MG63 (cell line): Measurements from ENCODE around the gene SLC5A5. TPM values are rescaled to one million over a fixed set of nuclear protein-coding genes. Genes with fewer than 3 reads are reported as not detected.

Source experiments
- DNase-seq: peaks from one replicate; pipeline ENCODE4 v3.0.0-alpha.2; 2020
- H3K27me3 ChIP-seq: fragments of 250-450 bp; sonication (Bioruptor Pico); 2 replicates; pipeline ENCODE4 v1.5.1; 2020; ENCODE audit warnings: mild to moderate bottlenecking, moderate library complexity
- H3K36me3 ChIP-seq: fragments of 250-450 bp; sonication (Bioruptor Pico); 2 replicates; pipeline ENCODE4 v1.5.1; 2020; ENCODE audit warnings: mild to moderate bottlenecking, moderate library complexity
- H3K4me3 ChIP-seq: fragments of 250-450 bp; sonication (Bioruptor Pico); 2 replicates; pipeline ENCODE4 v1.5.1; 2020; ENCODE audit warnings: mild to moderate bottlenecking, moderate library complexity
- H3K9me3 ChIP-seq: fragments of 250-450 bp; sonication (Bioruptor Pico); 2 replicates; pipeline ENCODE4 v1.5.1; 2020; ENCODE audit warnings: mild to moderate bottlenecking, moderate library complexity
- total RNA-seq: library from RNA; depleted of rRNA; stranded (reverse); fragments of >200 nt; shearing (Covaris generic); gene quantifications from 2 replicates; pipeline ENCODE4 v1.2.3, GENCODE V29; 2014; ENCODE audit warnings: low replicate concordance; rRNA removed

Gene SLC5A5
- total RNA-seq, 1 experiment from 2014 or later, result not detected

DNA sequence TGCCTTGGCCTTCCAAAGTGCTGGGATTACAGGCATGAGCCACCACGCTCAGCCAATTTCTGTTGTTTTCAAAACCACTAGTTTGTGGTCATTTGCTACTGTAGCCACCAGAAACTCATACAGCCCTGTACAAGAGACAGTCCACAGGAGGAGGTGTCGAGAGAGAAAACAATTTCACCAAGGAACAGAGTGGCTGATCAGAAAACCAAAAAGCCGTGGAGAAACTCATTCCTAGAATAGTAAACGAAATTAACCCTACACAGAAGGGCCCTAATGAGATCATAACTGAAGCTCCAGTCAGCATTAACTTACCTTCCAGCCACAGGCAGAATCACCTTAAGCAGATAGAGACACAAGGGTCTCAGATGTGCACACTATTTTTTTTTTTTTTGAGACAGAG is 57.3 kb downstream of the SLC5A5 start:
- H3K9me3 ChIP-seq, result no peaks in the 10 kb centered on the region
- no peaks in the 10 kb centered on the region for H3K27me3 ChIP-seq
- no peak for DNase-seq
- H3K36me3 ChIP-seq, result no peaks in the 10 kb centered on the region
- H3K4me3 ChIP-seq, result no peak overlapping the region

DNA sequence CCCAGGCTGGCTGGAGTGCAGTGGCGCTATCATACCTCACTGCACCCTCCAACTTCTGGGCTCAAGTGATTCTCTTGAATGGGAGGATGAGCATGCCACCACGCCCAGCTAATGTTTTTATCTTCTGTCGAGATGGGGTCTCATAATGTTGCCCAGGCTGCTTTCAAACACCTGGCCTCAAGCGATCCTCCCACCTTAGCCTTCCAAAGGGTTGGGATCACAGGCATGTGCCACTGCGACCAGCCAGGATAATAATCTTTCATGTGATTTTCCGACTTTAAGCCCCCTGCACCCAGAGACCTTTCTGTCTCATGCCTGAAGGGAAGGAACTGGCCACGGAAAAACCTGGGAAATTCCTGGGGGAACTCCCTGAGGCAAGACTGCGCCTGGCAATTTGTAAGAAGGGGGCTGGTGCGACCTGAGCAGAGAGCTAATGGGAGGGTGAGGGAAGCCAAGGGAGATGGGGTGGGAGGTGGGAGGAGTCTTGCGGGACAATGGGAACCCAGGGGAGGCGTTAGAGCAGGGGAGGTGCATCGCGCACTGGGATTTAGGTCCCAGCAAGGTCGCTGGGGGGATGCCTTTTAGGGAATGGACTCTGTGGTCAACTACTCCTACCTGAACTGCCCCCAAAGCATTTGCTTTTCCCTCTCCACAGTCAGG is 59.9 kb downstream of the SLC5A5 start:
- H3K36me3 ChIP-seq, result peaks cover 10% of the 10 kb centered on the region
- no peak overlapping the region for H3K4me3 ChIP-seq
- H3K9me3 ChIP-seq, result no peaks in the 10 kb centered on the region
- no peaks in the 10 kb centered on the region for H3K27me3 ChIP-seq
- no peak for DNase-seq

DNA sequence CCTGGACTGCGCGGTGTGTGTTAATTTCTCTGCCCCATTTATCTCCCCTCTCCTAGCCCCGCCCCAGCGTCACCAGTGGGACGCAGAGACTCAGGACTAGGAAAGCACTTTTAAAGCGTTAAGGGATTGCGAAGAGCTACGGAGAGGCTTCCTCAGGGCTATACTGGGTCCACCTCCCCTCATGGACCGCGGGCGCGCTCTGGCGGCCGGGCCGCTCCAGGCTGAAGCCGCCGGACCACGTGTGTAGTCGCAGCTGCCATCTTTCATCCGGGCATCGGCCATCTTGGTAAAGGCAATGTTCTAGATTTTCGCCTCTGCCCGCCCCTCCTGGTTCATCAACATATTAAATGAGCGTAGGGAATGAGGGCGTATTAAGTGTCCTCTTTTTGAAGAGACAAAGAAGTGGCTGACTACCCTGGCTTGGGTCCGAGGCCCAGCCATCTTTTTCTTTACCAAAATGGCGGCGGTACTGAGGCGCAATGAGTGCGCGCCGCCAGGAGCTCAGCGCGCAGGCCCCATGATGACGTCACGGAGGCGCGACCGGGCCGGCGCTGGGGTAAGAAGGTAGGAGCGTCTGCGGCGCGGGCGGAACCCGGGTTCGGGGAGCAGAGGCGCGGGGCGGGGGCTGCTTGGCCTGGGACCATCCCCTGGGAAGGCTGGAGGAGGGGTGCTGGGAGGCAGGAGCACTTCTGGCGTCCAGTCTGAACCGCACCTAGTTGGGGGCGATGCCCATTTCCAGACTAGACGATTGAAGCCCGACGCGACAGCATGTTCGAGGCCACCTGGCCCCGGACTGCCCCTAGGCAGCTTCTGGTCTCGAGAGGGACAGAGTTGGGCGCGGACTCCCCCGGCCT is 61.0 kb downstream of the SLC5A5 start, which contains the start of gene CCDC124:
Gene CCDC124 (plus strand): TSS at position 531 of the 854 bp plus-strand sequence. CDS start 3,406 bp downstream, outside the sequence.
- H3K36me3 ChIP-seq, result peaks cover 17% of the 10 kb centered on the region
- H3K27me3 ChIP-seq, result no peaks in the 10 kb centered on the region
- no peaks in the 10 kb centered on the region for H3K9me3 ChIP-seq
- DNase-seq, result peak; percentile 92
- peak within 1 kb of the TSS; percentile 93 for H3K4me3 ChIP-seq

DNA sequence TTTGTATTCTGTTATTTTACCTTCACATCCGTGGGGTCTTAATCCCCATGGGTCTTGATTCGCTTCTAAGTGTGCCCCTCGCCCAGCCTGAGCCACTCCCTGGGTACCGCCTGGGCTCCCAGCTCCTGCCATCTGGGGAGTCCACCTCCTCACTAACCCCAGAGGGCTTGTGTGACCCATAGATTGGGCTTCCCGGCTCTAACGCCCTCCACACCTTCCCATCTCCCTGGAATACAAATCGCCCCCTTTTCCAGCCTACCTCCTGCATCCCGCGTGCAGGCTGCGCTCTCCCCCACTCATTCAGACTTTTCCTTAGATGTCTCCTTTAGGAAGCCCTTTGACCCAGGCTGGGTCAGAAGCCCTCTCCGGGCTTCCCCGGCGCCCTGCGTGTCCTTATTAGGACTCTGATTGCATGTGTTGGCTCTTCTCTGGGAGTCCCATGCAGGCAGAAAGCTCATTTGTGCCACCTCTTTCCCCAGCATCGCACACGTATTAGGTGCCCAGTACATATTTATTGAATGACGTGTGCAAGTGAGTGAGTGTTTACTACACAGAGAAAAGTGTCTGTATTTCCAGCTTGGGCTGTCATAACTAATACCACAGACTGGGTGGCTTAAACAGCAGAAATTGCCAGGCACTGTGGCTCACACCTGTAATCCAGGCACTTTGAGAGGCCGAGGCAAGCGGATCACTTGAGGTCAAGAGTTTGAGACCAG is 61.8 kb downstream of the SLC5A5 start:
- H3K4me3 ChIP-seq, result peak overlapping the region; percentile 93
- no peaks in the 10 kb centered on the region for H3K27me3 ChIP-seq
- no peaks in the 10 kb centered on the region for H3K9me3 ChIP-seq
- H3K36me3 ChIP-seq, result peaks cover 20% of the 10 kb centered on the region
- peak; percentile 33 for DNase-seq

DNA sequence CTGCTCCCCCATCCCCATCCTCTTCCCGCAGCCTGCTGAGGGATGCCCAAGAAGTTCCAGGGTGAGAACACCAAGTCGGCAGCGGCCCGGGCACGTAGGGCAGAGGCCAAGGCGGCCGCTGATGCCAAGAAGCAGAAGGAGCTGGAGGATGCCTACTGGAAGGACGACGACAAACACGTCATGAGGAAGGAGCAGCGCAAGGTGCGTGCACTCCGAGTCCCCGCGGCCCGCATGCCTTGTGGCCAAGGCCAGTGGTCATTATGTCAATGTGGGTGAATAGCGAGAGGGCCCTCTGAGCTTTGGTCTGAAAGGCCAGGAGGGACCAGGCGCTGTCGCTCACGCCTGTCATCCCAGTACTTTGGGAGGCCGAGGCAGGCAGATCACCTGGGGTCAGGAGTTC is 64.6 kb downstream of the SLC5A5 start:
- H3K36me3 ChIP-seq, result peaks cover 38% of the 10 kb centered on the region
- DNase-seq, result no peak
- no peaks in the 10 kb centered on the region for H3K9me3 ChIP-seq
- no peak overlapping the region for H3K4me3 ChIP-seq
- no peaks in the 10 kb centered on the region for H3K27me3 ChIP-seq

DNA sequence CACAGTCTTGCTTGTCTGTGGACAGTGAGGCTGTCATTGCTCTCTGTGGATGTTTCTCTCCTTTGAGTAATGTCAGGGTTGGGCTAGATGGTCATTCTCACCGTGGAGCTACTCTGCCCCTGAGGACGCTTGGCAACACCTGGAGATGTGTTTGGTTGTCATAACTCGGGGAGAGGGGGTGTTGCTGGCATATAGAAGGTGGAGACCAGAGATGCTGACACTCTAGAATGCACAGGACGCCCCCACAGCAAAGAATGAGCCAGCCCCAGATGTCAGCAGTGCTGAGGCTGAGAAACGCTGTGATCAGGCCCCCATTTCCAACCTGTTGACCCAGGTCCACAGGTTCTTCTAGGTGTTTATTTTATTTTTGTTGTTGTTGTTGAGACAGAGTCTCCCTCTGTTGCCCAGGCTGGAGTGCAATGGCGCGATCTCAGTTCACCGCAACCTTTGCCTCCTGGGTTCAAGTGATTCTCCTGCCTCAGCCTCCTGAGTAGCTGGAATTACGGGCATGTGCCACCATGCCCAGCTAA is 65.7 kb downstream of the SLC5A5 start:
- DNase-seq, result no peak
- Histone ChIP-seq H3K9me3 (no peaks in the 10 kb centered on the region), H3K36me3 (peaks cover 38% of the 10 kb centered on the region), H3K27me3 (no peaks in the 10 kb centered on the region), H3K4me3 (no peak overlapping the region)

DNA sequence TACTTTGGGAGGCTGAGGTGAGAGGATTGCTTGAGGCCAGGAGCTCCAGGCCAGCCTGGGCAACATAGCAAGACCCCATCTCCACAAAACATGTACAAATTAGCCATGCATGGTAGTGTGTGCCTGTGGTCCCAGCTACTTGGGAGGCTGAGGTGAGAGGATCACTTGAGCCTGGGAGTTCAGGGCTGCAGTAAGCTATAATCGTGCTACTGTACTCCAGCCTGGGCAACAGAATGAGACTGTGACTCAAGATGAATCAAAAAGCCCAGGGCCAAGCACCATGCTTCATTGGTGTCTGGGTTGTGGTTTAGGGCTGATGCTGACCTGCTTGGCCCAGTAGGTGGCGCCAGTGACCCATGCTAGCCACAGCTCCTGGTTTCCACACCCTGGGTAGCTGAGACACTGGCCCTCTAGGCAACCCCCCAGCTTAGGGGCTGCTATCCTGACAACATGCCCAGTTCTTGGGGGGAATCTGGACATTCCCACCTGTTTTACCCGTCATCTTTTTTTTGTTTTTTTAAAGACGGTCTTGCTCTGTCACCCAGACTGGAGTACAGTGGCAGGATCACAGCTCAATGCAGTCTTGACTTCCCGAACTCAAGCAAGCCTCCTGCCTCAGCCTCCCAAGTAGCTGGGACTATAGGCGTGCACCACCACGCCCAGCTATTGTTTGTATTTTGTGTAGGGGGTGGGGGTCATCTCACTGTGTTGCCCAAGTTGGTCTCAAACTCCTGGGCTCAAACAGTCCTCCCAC is 66.5 kb downstream of the SLC5A5 start:
- DNase-seq, result peak; percentile 88
- H3K27me3 ChIP-seq, result no peaks in the 10 kb centered on the region
- H3K36me3 ChIP-seq, result peaks cover 38% of the 10 kb centered on the region
- H3K9me3 ChIP-seq, result no peaks in the 10 kb centered on the region
- H3K4me3 ChIP-seq, result no peak overlapping the region

DNA sequence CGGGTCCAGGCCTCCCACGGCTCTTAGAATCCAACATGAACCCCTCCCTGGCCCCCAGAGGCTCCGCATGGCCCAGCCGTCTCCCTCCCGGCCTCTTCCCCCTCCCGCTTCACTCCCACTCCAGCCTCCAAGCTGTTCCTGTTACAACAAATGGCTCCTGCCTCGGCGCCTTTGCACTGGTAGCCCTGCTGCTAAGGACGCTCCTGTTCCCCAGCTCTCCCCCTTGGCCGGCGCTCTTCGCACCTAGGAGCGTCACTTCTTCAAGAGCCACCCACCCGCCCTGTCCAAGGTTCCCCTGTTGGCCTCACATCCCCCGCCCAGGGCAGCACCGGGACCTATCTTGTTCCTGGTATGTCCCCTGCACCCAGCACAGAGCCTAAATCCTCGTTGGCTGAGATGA is 70.4 kb downstream of the SLC5A5 start:
- Histone ChIP-seq H3K27me3 (no peaks in the 10 kb centered on the region), H3K4me3 (no peak overlapping the region), H3K9me3 (no peaks in the 10 kb centered on the region), H3K36me3 (peaks cover 33% of the 10 kb centered on the region)
- no peak for DNase-seq

DNA sequence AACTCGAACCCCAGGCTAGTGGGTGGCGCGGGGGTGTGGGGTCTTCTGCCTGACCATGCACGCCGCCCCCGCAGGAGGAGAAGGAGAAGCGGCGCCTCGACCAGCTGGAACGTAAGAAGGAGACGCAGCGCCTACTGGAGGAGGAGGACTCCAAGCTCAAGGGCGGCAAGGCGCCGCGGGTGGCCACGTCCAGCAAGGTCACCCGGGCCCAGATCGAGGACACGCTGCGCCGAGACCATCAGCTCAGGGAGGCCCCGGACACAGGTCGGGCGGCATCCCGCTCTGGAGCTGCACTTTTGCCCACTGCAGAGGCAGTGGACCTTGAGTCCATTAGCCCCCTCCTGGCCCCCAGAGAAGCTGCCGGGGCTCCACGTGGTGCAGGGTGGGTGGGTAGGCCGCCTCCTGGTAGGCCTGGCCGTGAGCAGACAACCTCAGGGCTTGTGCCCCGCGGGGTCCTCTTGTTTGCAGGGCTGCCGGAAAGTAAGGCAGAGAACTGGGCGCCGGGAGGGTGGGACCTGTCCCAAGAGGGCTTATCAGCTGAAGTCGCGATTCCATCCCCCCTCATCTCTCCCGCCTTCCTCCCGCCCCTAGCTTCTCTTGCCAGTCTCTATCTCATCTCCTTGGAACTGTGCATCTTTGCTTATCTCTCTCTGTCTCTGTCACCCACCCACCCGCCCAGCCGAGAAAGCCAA is 71.0 kb downstream of the SLC5A5 start:
- no peak for DNase-seq
- H3K36me3 ChIP-seq, result peaks cover 28% of the 10 kb centered on the region
- no peaks in the 10 kb centered on the region for H3K9me3 ChIP-seq
- no peak overlapping the region for H3K4me3 ChIP-seq
- no peaks in the 10 kb centered on the region for H3K27me3 ChIP-seq

DNA sequence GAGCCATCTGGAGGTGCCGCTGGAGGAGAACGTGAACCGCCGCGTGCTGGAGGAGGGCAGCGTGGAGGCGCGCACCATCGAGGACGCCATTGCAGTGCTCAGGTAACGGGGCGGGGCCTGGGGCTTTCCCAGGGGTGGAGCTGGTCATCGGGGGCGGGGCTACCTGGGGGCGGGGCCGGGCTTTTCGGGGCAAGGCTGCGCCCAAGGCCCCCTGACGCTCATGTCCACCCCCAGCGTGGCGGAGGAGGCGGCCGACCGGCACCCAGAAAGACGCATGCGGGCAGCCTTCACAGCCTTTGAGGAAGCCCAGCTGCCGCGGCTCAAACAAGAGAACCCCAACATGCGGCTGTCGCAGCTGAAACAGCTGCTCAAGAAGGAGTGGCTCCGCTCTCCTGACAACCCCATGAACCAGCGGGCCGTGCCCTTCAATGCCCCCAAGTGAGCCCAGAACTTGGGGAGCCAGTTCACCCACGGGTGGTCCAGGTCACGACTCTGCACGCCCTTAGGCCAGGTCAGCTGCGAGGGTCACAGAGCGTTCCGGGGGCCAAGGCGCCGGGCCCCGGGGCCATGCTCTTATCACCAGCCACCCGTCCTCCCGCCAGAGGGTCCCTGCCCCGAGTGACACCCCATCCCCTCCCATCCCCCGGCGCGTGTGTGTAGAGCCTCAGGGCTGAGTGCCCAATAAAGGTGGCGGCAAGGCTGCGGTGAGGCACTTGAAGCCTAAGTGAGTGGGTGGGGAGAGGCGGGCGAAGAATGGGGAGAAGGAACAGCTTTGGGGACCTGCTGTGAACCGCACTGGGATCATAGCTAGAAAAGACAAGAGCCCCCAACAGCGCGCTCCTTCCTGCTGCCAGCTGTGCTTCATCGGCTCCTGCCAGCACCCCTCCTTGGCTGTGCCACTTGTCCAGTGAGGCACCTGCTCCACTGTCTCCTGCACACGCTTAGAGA is 71.8 kb downstream of the SLC5A5 start:
- peaks cover 25% of the 10 kb centered on the region for H3K36me3 ChIP-seq
- no peak overlapping the region for H3K4me3 ChIP-seq
- no peaks in the 10 kb centered on the region for H3K9me3 ChIP-seq
- DNase-seq, result no peak
- no peaks in the 10 kb centered on the region for H3K27me3 ChIP-seq

DNA sequence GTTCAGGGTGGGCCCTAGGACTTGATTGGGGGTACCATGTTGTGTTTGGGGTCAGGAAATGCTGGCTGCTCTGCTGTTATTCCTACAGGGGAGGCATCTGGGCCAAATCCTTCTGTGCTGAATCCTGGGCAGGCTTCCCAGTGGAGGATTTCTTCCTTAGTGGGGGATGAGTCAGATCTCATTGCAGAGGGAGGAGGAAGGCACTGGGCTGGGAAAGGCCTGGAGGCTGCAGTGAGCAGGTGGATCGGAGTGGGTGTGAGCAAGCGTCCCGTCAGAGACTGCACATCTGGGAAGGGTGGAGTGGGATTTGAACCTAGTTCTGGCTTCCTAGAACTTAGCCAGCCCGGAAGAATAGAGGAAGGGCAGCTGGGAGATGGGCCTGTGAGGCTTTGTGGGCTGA is 72.6 kb downstream of the SLC5A5 start:
- DNase-seq, result peak; percentile 91
- H3K4me3 ChIP-seq, result no peak overlapping the region
- H3K36me3 ChIP-seq, result peaks cover 18% of the 10 kb centered on the region
- peaks cover 3% of the 10 kb centered on the region for H3K27me3 ChIP-seq
- H3K9me3 ChIP-seq, result no peaks in the 10 kb centered on the region

Other genes starting within 250 kb of the SLC5A5 start
- gene UNC13A, start 183.6 kb upstream of the SLC5A5 start, total RNA-seq, result 0.10 TPM in 1 of 2 replicates, not detected in the other
- 23.3 and 50.0 TPM in 2 replicates for gene MAP1S, start 152.5 kb upstream of the SLC5A5 start, total RNA-seq
- 0.82 TPM in 1 of 2 replicates, not detected in the other for gene FCHO1, start 120.5 kb upstream of the SLC5A5 start, total RNA-seq
- not detected in 2 replicates for gene B3GNT3, start 76.8 kb upstream of the SLC5A5 start, total RNA-seq
- not detected in 2 replicates for gene INSL3, start 50.4 kb upstream of the SLC5A5 start, total RNA-seq
- gene JAK3, start 24.0 kb upstream of the SLC5A5 start, total RNA-seq, result not detected in 2 replicates
- 766 and 1,556 TPM in 2 replicates for gene RPL18A, start 12.0 kb upstream of the SLC5A5 start, total RNA-seq
- gene CCDC124, start 61.1 kb downstream of the SLC5A5 start, total RNA-seq, result 228 and 241 TPM in 2 replicates
- not detected in 2 replicates for gene KCNN1, start 95.2 kb downstream of the SLC5A5 start, total RNA-seq
- 13.4 and 20.5 TPM in 2 replicates for gene ARRDC2, start 136.2 kb downstream of the SLC5A5 start, total RNA-seq
- gene IL12RB1, start 215.0 kb downstream of the SLC5A5 start, total RNA-seq, result not detected in 2 replicates
- 0.20 and 0.95 TPM in 2 replicates for gene MAST3, start 225.8 kb downstream of the SLC5A5 start, total RNA-seq